HL-60 (cell line): ENCODE data around the gene CCDC66.

ENCODE experiments used
- CTCF ChIP-seq: IDR thresholded peaks from one replicate; pipeline ENCODE4 v1.5.1; 2011; ENCODE audit warnings: low read length, control low read depth, inconsistent platforms; ENCODE audit not compliant: insufficient read depth
- REST ChIP-seq: IDR thresholded peaks from 2 replicates; pipeline ENCODE4 v1.6.1; 2012; ENCODE audit warnings: low read depth; ENCODE audit not compliant: insufficient replicate concordance

GRCh38 chr3:56633602-56634535, 76.9 kb downstream of the CCDC66 start:
- TF ChIP-seq CTCF (no peak), REST (no peak)
